Astrocyte of the cerebellum (primary cell): ENCODE data around the gene DDR2.
"Not testable (repeated sequence)": the region's sequence is repeated elsewhere in the genome, so short reads cannot be mapped to it uniquely, and the experiment has no call there.

Experiments
- DNase-seq: peaks from one replicate; pipeline ENCODE4 v3.0.0-alpha.2; 2011; ENCODE audit warnings: low read depth
- H3K4me3 ChIP-seq: 2 replicates; pipeline ENCODE4 v1.5.1; 2011; ENCODE audit warnings: mild to moderate bottlenecking, low read depth, low read length, moderate library complexity
- CTCF ChIP-seq: IDR thresholded peaks from 2 replicates; pipeline ENCODE4 v1.5.1; 2012; ENCODE audit warnings: low read length, low read depth, moderate library complexity, mild to moderate bottlenecking; ENCODE audit errors: missing control alignments
- in situ Hi-C: cut with HindIII; loops from 2 replicates; pipeline ENCODE4 v1.10.0; 2017; ENCODE audit warnings: low sequenced_read_pairs

The DDR2 gene

GRCh38 chr1:162799995-162800830 lies 167.9 kb downstream of the DDR2 start:
- DNase-seq: peak; percentile 53
- H3K4me3 ChIP-seq, in situ Hi-C loops: not testable (repeated sequence)
- TF ChIP-seq CTCF: peak; percentile 64

GRCh38 chr1:162807503-162807902 lies 175.2 kb downstream of the DDR2 start:
- in situ Hi-C loops: not testable (repeated sequence)

GRCh38 chr1:162812357-162812756 lies 180.1 kb downstream of the DDR2 start:
- H3K4me3 ChIP-seq, in situ Hi-C loops, DNase-seq: not testable (repeated sequence)

More at GRCh38 chr1:162807503-162807902, 175.2 kb downstream of the DDR2 start:
- not testable (repeated sequence) for H3K4me3 ChIP-seq, DNase-seq

- DNase-seq, H3K4me3 ChIP-seq, in situ Hi-C loops: not testable (repeated sequence)
These were observed 185.9 kb downstream of the DDR2 start for GRCh38 chr1:162818136-162818535.

GRCh38 chr1:162818666-162819065 lies 186.4 kb downstream of the DDR2 start:
- in situ Hi-C loops, DNase-seq, H3K4me3 ChIP-seq: not testable (repeated sequence)

- DNase-seq: no peak
- in situ Hi-C loops: no loop called here
- TF ChIP-seq CTCF: no peak
- H3K4me3 ChIP-seq: peak overlapping the region; percentile 51
These were observed 190.3 kb downstream of the DDR2 start for GRCh38 chr1:162822391-162823200.

- H3K4me3 ChIP-seq: no peak overlapping the region
- no peak for DNase-seq
- TF ChIP-seq CTCF: no peak
- in situ Hi-C loops: no loop called here
These were observed 191.0 kb downstream of the DDR2 start for GRCh38 chr1:162823231-162823630.

GRCh38 chr1:162823771-162824525 lies 191.7 kb downstream of the DDR2 start:
- DNase-seq: no peak
- H3K4me3 ChIP-seq: no peak overlapping the region
- in situ Hi-C loops: no loop called here
- TF ChIP-seq CTCF: no peak
